Activated CD4-positive, CD25-positive, alpha-beta regulatory T cell treated with anti-CD3 and anti-CD28 coated beads, Interleukin-2, amount 50 U/mL, for 24 hours (primary cell): Measurements from ENCODE around the gene STUM.

Source experiments
- ATAC-seq, 2 donors: fragments of 150-1000 bp; cut with Tn5 transposase; one replicate each; pipeline ENCODE4 v1.10.0; 2021; ENCODE audit warnings: mild to moderate bottlenecking in 1 of 2, moderate library complexity in 1 of 2

The STUM gene

GRCh38 chr1:226656601-226657277 is 108.2 kb downstream of the STUM start:
- ATAC-seq: no peak

- ATAC-seq: no peak
Measured at GRCh38 chr1:226657895-226658545, 109.5 kb downstream of the STUM start.

- ATAC-seq: no peak
Measured at GRCh38 chr1:226658546-226659125, 110.1 kb downstream of the STUM start.
